HL-60 (cell line): ENCODE data around the gene BCL2L1.

Experiments
- DNase-seq, 2 experiments: peaks; one replicate each; pipeline ENCODE4 v3.0.0-alpha.2; 2010 to 2020; ENCODE audit warnings: low read depth in 1 of 2, low spot score in 1 of 2
- H3K27ac ChIP-seq: fragments of 250-450 bp; sonication (Bioruptor Pico); replicated peaks from 2 replicates; pipeline ENCODE4 v1.5.1; 2020; ENCODE audit warnings: mild to moderate bottlenecking, moderate library complexity
- H3K27me3 ChIP-seq: fragments of 250-450 bp; sonication (Bioruptor Pico); 2 replicates; pipeline ENCODE4 v1.5.1; 2021; ENCODE audit warnings: mild to moderate bottlenecking, moderate library complexity; ENCODE audit not compliant: insufficient read depth, poor library complexity, severe bottlenecking
- H3K4me3 ChIP-seq: replicated peaks from 2 replicates; pipeline ENCODE4 v1.5.1; 2011; ENCODE audit warnings: mild to moderate bottlenecking, control low read depth, low read length; ENCODE audit not compliant: insufficient read depth
- CTCF ChIP-seq: IDR thresholded peaks from one replicate; pipeline ENCODE4 v1.5.1; 2011; ENCODE audit warnings: low read length, control low read depth, inconsistent platforms; ENCODE audit not compliant: insufficient read depth
- GABPA ChIP-seq: IDR thresholded peaks from 2 replicates; pipeline ENCODE4 v1.6.1; 2012; ENCODE audit warnings: low read depth
- POLR2AphosphoS5 ChIP-seq: IDR thresholded peaks from 2 replicates; pipeline ENCODE4 v1.6.1; 2012; ENCODE audit warnings: low read depth
- SPI1 ChIP-seq: IDR thresholded peaks from 2 replicates; pipeline ENCODE4 v1.6.1; 2012; ENCODE audit warnings: low read depth, mild to moderate bottlenecking, borderline replicate concordance
- TF ChIP-seq, protein P1 (sequence below): IDR thresholded peaks from 2 replicates; pipeline ENCODE4 v1.6.1; 2012; ENCODE audit warnings: low read depth; ENCODE audit not compliant: insufficient replicate concordance

BCL2L1 gene

DNA sequence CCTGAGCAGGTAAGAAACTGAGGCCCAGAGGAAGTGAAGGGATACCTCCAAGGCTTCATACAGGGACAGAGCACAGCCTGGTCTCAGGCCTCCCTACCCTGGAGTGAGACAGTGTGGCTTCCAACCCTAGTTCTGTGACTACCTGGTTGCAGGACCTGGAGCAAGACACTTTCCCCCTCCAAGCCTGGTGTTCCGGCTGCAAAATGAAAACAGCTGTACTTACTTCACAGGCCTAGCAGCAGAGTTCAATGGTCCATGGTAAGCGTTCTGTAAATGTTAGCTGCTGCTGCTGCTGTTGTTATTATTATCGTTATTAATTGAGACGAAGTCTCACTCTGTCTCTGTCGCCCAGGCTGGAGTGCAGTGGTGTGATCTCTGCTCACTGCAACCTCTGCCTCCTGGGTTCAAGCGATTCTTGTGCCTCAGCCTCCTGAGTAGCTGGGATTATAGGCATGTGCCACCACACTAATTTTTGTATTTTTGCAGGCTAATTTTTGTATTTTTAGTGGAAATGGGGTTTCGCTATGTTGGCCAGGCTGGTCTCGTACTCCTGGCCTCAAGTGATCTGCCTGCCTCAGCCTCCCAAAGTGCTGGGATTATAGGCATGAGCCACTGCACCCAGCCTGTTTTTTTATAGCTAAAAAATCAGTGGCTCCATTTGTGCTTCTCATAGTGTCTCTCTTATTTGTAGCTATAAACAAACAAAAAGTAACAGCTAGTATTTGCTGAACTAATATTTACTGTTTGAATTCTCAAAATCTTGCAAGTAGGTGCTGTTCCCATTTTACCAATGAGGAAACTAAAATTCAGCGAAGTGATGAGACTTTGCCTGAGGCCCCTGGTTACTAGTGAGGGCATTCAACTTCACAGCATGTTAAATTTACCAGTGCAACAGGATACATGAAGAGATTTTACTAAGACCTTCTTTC is 43.0 kb downstream of the BCL2L1 start:
- Histone ChIP-seq H3K4me3 (no peak overlapping the region), H3K27ac (no peak overlapping the region)
- no peak for DNase-seq

GRCh38 chr20:31678389-31679356 is 44.0 kb downstream of the BCL2L1 start:
- Histone ChIP-seq H3K4me3 (no peak overlapping the region), H3K27ac (no peak overlapping the region), H3K27me3 (no peaks in the 10 kb centered on the region)
- DNase-seq, result no peak
- TF ChIP-seq SPI1, result no peak
- no peak for TF ChIP-seq CTCF
- TF ChIP-seq, protein P1, sequence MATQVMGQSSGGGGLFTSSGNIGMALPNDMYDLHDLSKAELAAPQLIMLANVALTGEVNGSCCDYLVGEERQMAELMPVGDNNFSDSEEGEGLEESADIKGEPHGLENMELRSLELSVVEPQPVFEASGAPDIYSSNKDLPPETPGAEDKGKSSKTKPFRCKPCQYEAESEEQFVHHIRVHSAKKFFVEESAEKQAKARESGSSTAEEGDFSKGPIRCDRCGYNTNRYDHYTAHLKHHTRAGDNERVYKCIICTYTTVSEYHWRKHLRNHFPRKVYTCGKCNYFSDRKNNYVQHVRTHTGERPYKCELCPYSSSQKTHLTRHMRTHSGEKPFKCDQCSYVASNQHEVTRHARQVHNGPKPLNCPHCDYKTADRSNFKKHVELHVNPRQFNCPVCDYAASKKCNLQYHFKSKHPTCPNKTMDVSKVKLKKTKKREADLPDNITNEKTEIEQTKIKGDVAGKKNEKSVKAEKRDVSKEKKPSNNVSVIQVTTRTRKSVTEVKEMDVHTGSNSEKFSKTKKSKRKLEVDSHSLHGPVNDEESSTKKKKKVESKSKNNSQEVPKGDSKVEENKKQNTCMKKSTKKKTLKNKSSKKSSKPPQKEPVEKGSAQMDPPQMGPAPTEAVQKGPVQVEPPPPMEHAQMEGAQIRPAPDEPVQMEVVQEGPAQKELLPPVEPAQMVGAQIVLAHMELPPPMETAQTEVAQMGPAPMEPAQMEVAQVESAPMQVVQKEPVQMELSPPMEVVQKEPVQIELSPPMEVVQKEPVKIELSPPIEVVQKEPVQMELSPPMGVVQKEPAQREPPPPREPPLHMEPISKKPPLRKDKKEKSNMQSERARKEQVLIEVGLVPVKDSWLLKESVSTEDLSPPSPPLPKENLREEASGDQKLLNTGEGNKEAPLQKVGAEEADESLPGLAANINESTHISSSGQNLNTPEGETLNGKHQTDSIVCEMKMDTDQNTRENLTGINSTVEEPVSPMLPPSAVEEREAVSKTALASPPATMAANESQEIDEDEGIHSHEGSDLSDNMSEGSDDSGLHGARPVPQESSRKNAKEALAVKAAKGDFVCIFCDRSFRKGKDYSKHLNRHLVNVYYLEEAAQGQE, result no peak

More for the DNA sequence above, 43.0 kb downstream of the BCL2L1 start:
- no peaks in the 10 kb centered on the region for H3K27me3 ChIP-seq
- TF ChIP-seq POLR2AphosphoS5 (no peak), GABPA (no peak), SPI1 (no peak), CTCF (no peak)
- TF ChIP-seq, protein P1, result no peak

- H3K4me3 ChIP-seq, result no peak overlapping the region
- no peak for TF ChIP-seq GABPA
- TF ChIP-seq, protein P1, result no peak
- TF ChIP-seq POLR2AphosphoS5, result no peak
- no peak for TF ChIP-seq CTCF
- no peak for TF ChIP-seq SPI1
- no peak for DNase-seq
- H3K27me3 ChIP-seq, result no peaks in the 10 kb centered on the region
- H3K27ac ChIP-seq, result no peak overlapping the region
Measured at GRCh38 chr20:31677553-31678260, 45.0 kb downstream of the BCL2L1 start.
